OCI-LY3 (cell line): ENCODE results near the gene CLMP.

Experiments used
- CTCF ChIP-seq: fragments of 200-600, 300-600 bp; sonication (generic); IDR thresholded peaks from 2 replicates; pipeline ENCODE4 v1.5.1; 2014; ENCODE audit warnings: antibody characterized with exemption, low read length, low read depth
- EZH2phosphoT487 ChIP-seq: fragments of 200-600 bp; shearing (Covaris generic); IDR thresholded peaks from 2 replicates; pipeline ENCODE4 v1.6.1; 2018; ENCODE audit warnings: antibody characterized with exemption, mixed run types, low read depth

GRCh38 chr11:123139206-123139605 is 55.8 kb downstream of the CLMP start:
- TF ChIP-seq CTCF (no peak), EZH2phosphoT487 (no peak)
